ENCODE results near the gene GTF2A1.

GTF2A1 gene

DNA sequence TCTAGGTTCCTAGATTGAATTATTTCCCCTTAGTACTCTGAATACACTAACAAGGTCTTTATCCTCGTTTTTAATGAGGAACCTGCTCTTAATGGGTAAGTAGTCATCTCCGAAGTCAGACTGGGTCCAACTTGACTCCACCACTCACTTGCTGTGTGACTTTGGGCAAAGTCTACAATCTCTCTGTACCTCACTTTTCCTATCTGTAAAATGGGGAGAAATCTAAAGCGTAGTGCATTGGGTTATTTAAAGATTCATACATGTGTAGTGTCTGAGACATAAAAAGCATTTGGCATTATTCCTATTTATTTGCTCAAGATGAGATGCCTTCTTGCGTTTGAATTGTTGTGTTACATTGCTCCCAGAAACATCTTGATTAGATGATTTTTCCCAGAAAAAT is 51.5 kb downstream of the GTF2A1 start:
- TF ChIP-seq, protein P1, sequence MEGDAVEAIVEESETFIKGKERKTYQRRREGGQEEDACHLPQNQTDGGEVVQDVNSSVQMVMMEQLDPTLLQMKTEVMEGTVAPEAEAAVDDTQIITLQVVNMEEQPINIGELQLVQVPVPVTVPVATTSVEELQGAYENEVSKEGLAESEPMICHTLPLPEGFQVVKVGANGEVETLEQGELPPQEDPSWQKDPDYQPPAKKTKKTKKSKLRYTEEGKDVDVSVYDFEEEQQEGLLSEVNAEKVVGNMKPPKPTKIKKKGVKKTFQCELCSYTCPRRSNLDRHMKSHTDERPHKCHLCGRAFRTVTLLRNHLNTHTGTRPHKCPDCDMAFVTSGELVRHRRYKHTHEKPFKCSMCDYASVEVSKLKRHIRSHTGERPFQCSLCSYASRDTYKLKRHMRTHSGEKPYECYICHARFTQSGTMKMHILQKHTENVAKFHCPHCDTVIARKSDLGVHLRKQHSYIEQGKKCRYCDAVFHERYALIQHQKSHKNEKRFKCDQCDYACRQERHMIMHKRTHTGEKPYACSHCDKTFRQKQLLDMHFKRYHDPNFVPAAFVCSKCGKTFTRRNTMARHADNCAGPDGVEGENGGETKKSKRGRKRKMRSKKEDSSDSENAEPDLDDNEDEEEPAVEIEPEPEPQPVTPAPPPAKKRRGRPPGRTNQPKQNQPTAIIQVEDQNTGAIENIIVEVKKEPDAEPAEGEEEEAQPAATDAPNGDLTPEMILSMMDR (IDR thresholded peaks at IDR 0.05; ENCODE audit: borderline replicate concordance, control extremely low read depth, extremely low read depth, insufficient read depth, missing control alignments): no peak
- no peak for DNase-seq (ENCODE audit: low spot score)
- in situ Hi-C loops (cut with MboI; ENCODE audit: low sequenced_read_pairs, unreplicated experiment): loop anchor here (10.0 kb wide), 2 partner anchors 174 to 214 kb away; partner anchors contain the start of gene TSHR

DNA sequence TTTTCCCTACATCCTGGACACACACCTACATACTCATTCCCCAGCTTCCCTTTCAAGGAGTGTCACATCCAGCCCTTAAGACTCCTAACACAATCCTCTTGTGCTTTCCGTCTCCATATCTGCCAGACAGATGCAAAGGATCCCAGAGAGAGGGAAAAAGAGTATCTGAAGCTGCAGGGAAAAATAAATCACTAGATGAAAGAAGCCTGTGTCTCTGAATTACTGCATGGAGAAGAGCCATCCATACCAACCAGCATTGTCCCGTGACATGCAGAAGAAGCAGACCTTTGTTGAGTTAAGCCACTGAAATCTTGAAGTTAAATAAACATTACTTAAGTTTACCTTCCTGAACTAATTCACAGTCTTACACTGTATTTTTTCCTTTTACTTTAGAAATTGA is 54.6 kb downstream of the GTF2A1 start:
- in situ Hi-C loops (cut with MboI; ENCODE audit: low sequenced_read_pairs, unreplicated experiment): loop anchor here (10.0 kb wide), 2 partner anchors 171 to 211 kb away; partner anchors contain the start of gene TSHR
- no peak for DNase-seq (ENCODE audit: low spot score)
- TF ChIP-seq, protein P1 (IDR thresholded peaks at IDR 0.05; ENCODE audit: borderline replicate concordance, control extremely low read depth, extremely low read depth, insufficient read depth, missing control alignments): no peak

DNA sequence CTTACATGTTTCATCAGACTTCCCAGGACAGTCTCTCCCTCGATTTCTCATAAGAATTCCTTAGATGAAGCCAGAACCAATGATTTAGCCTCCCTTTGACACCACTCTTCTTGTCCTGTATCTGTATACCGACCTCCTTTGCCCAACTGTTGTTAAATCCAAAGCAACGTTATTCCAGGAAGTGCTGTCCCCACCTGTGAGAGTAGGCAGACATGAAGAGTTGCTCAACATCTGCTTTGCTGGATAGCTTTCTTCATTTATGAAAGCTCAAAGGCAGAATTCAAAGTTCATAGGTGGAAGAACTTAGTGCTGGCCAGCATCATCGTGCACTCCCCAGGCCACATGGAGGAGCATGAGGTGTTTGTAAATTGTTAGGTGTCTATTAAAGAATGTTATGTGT is 55.6 kb downstream of the GTF2A1 start:
- in situ Hi-C loops (cut with MboI; ENCODE audit: low sequenced_read_pairs, unreplicated experiment): loop anchor here (10.0 kb wide), 2 partner anchors 170 to 210 kb away; partner anchors contain the start of gene TSHR
- no peak for DNase-seq (ENCODE audit: low spot score)
- TF ChIP-seq, protein P1 (IDR thresholded peaks at IDR 0.05; ENCODE audit: borderline replicate concordance, control extremely low read depth, extremely low read depth, insufficient read depth, missing control alignments): no peak

DNA sequence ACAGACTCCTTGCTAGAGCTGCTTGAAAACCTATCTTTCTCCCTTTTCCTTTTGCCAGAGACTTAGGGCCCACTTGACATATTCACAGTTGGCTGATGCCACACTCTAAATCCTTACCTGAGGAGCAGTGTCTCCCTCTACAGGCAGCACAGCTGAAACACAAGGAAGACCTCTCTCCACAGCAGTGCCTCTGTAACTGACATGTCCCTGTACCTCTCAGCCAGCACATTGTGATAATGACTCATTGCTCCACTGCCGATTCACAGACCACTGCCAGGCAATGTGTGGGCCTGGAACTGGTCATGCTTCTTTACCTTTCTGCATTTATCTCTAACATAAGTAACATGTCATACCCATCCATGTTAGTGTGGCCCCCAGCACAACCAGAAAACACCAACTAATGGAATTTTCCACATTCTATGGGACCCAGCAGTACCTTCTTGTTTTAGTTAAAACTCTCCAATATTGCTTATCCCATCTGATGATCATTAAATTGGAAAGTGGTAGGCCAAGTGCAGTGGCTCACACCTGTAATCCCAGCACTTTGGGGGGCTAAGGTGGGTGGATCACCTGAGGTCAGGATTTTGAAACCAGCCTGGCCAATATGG is 56.5 kb downstream of the GTF2A1 start:
- DNase-seq (ENCODE audit: low spot score): peak; percentile 55
- in situ Hi-C loops (cut with MboI; ENCODE audit: low sequenced_read_pairs, unreplicated experiment): loop anchor here (10.0 kb wide), 2 partner anchors 169 to 209 kb away; partner anchors contain the start of gene TSHR
- TF ChIP-seq, protein P1 (IDR thresholded peaks at IDR 0.05; ENCODE audit: borderline replicate concordance, control extremely low read depth, extremely low read depth, insufficient read depth, missing control alignments): peak; percentile 74

DNA sequence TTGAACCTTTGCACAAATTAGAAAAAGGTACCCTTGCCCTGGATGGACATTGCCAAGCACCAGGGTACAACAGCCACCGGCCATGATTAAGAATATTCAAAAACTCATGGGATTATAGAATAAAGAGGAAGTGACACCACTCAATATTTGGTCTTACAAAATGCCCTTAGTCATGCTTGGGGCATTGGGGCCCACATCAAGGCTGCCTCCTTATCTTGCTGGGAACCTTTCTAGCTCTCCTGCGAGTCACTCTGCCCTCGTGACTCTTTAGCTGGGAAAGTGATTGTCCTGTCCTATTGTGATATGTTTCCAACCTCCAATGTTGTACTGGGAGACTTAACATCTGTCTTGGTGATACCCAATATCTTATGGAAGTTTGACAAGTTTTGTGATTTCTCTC is 57.8 kb downstream of the GTF2A1 start:
- DNase-seq (ENCODE audit: low spot score): no peak
- TF ChIP-seq, protein P1 (IDR thresholded peaks at IDR 0.05; ENCODE audit: borderline replicate concordance, control extremely low read depth, extremely low read depth, insufficient read depth, missing control alignments): no peak
- in situ Hi-C loops (cut with MboI; ENCODE audit: low sequenced_read_pairs, unreplicated experiment): loop anchor here (10.0 kb wide), 2 partner anchors 168 to 208 kb away; partner anchors contain the start of gene TSHR

DNA sequence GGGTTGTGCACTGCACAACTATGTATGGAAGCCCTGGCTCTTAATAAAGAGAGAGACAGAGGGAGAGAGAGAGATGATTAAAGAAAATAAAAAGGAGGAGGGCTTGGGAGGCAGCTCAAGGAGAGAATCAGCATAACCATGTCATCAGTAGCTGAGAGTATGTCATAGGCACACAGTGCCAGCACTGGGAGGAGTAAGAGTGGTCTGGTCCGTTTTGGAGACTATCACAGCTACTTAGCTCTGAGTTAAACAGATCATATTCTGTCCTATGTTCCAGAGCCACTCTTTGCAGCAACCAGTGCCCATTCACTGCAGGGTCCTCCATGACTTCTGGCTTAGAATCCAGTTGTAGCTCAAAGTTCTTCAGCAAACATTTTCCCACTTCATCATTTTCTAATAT is 59.0 kb downstream of the GTF2A1 start:
- TF ChIP-seq, protein P1 (IDR thresholded peaks at IDR 0.05; ENCODE audit: borderline replicate concordance, control extremely low read depth, extremely low read depth, insufficient read depth, missing control alignments): no peak
- no peak for DNase-seq (ENCODE audit: low spot score)
- in situ Hi-C loops (cut with MboI; ENCODE audit: low sequenced_read_pairs, unreplicated experiment): loop anchor here (10.0 kb wide), 2 partner anchors 167 to 207 kb away; partner anchors contain the start of gene TSHR
